Activated CD4-positive, alpha-beta T cell treated with anti-CD3 and anti-CD28 coated beads, Interleukin-2, amount 50 U/mL, for 1 hour (primary cell): ENCODE results near the gene TBX22.
"Not testable (repeated sequence)": the region's sequence is repeated elsewhere in the genome, so short reads cannot be mapped to it uniquely, and the experiment has no call there.

Source experiments
- DNase-seq: peaks from one replicate; pipeline ENCODE4 v3.0.0-alpha.2; 2020

Gene TBX22

GRCh38 chrX:80014141-80014940, at the start of gene TBX22:
Gene TBX22, plus strand, starts transcription at chrX:80014753. Its CDS starts 7,517 bp downstream, at chrX:80022270.
- no peak for DNase-seq

- DNase-seq = no peak
These were observed 38.9 kb upstream of the TBX22 start for GRCh38 chrX:79975605-79976004.

GRCh38 chrX:80004458-80004857, 10.1 kb upstream of the TBX22 start:
- no peak for DNase-seq

- no peak for DNase-seq
These were observed 3.0 kb upstream of the TBX22 start for GRCh38 chrX:80011522-80011921.

GRCh38 chrX:80016182-80016581, 1.6 kb downstream of the TBX22 start:
- no peak for DNase-seq

GRCh38 chrX:80021621-80022020, 7.1 kb downstream of the TBX22 start:
- DNase-seq = no peak

- no peak for DNase-seq
These were observed 7.9 kb downstream of the TBX22 start for GRCh38 chrX:80022363-80023031.

GRCh38 chrX:80026116-80026515, 11.6 kb downstream of the TBX22 start:
- DNase-seq = no peak

GRCh38 chrX:80066156-80066555, 51.6 kb downstream of the TBX22 start:
- DNase-seq = not testable (repeated sequence)

GRCh38 chrX:80075625-80076024, 61.1 kb downstream of the TBX22 start:
- DNase-seq = not testable (repeated sequence)
